Natural killer cell (primary cell): ENCODE results near the gene CMSS1. TPM values are rescaled to one million over a fixed set of nuclear protein-coding genes. Genes with fewer than 3 reads are reported as not detected.

Experiments used
- ATAC-seq, 3 donors: fragments of 150-1000 bp in 2 of 3; fragments of 200-7000 bp in 1 of 3; cut with Tn5 transposase; 1 replicate in 1 of 3; 2 replicates in 2 of 3; pipeline ENCODE4 v1.10.0; 2021; ENCODE audit warnings: mild to moderate bottlenecking in 2 of 3, moderate library complexity in 2 of 3
- DNase-seq, 2 donors: peaks; one replicate each; pipeline versions ENCODE4 v3.0.0 to v3.0.0-alpha.2; 2013 to 2021; ENCODE audit warnings: mixed read lengths in 1 of 2
- H3K27ac ChIP-seq: one replicate; pipeline ENCODE4 v1.5.1; 2013; ENCODE audit warnings: mild to moderate bottlenecking, low read length
- H3K27me3 ChIP-seq: one replicate; pipeline ENCODE4 v1.6.1; 2013; ENCODE audit warnings: low read length; ENCODE audit not compliant: control insufficient read depth, insufficient read depth
- H3K36me3 ChIP-seq: one replicate; pipeline ENCODE4 v1.6.1; 2013; ENCODE audit warnings: low read length; ENCODE audit not compliant: control insufficient read depth, insufficient read depth
- H3K4me1 ChIP-seq: one replicate; pipeline ENCODE4 v1.6.1; 2013; ENCODE audit warnings: low read length; ENCODE audit not compliant: control insufficient read depth, insufficient read depth
- H3K4me3 ChIP-seq: one replicate; pipeline ENCODE4 v1.5.1; 2013; ENCODE audit warnings: low read length
- H3K9me3 ChIP-seq: one replicate; pipeline ENCODE4 v1.6.1; 2013; ENCODE audit warnings: low read length; ENCODE audit not compliant: control insufficient read depth, insufficient read depth
- H3K27ac Mint-ChIP-seq, 2 donors: one replicate each; pipeline ENCODE4 v1.8.0; 2022; ENCODE audit warnings: mild to moderate bottlenecking in 2 of 2, mixed read lengths in 2 of 2, moderate library complexity in 1 of 2
- H3K27me3 Mint-ChIP-seq, 2 donors: one replicate each; pipeline ENCODE4 v1.8.0; 2022; ENCODE audit warnings: low read depth in 2 of 2, mixed read lengths in 2 of 2
- H3K36me3 Mint-ChIP-seq: one replicate; pipeline ENCODE4 v1.8.0; 2022; ENCODE audit warnings: mixed read lengths
- H3K4me1 Mint-ChIP-seq, 2 donors: one replicate each; pipeline ENCODE4 v1.8.0; 2022; ENCODE audit warnings: mixed read lengths in 2 of 2
- H3K4me3 Mint-ChIP-seq: one replicate; pipeline ENCODE4 v1.8.0; 2022; ENCODE audit warnings: mild to moderate bottlenecking, moderate library complexity, mixed read lengths
- H3K9me3 Mint-ChIP-seq, 2 donors: one replicate each; pipeline ENCODE4 v1.8.0; 2022; ENCODE audit warnings: mixed read lengths in 2 of 2
- WGBS: methylation state at CpG from one replicate; pipeline ENCODE4 v1.1.7; 2013; ENCODE audit warnings: missing lambda C conversion rate; ENCODE audit not compliant: insufficient coverage; 5-methylcytosine and 5-hydroxymethylcytosine counted together
- intact Hi-C: fragments of 100-400 bp; cut with micrococcal nuclease; formaldehyde crosslinking; loops from one replicate; pipeline ENCODE4 v1.14.2; 2022
- total RNA-seq, 4 donors: library from RNA; stranded (reverse); fragments of 120-200 nt in 1 of 4; gene quantifications; one replicate each; pipeline versions ENCODE4 v1.2.3 to v1.2.4, GENCODE V29; 2013 to 2022
- TF ChIP-seq, protein P1 (sequence below): fragments of 200-600 bp; IDR thresholded peaks from one replicate; pipeline ENCODE4 v1.8.0; 2022; ENCODE audit warnings: antibody characterized with exemption

The CMSS1 gene
- total RNA-seq, 3 donors from 2014 or later (not counting 1 experiment from before 2014, with no cell fraction given), result 7.8 to 12.7 (median 9.2) TPM

DNA sequence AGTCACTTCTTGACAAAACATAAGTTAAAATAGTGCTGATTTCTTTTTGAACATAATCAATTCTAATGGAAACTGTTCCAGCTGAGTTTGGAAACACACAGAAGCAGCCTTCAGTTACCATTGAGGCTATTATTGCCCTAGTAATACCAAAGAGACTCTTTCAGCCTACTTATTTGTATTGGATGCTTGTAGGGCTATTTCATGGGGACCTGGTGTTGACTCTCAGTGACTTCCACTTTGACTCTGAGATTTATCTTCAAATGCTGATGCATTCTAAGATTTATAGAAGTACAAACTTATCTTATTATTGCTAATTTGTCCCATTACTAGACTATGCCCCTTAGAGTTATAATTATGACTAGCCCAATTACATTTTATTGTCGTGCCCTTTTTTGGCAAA is 67.4 kb downstream of the CMSS1 start:
- H3K4me1 ChIP-seq, result no peaks in the 10 kb centered on the region
- no peaks in the 10 kb centered on the region for H3K27me3 Mint-ChIP-seq
- no peak overlapping the region for H3K4me3 ChIP-seq
- 100% methylated on average over 1 of the region's 1 CpG for WGBS
- ATAC-seq (no peak), DNase-seq (no peak)
- no peaks in the 10 kb centered on the region for H3K27me3 ChIP-seq
- H3K4me3 Mint-ChIP-seq, result no peak overlapping the region
- H3K27ac Mint-ChIP-seq, result no peak overlapping the region
- no peaks in the 10 kb centered on the region for H3K36me3 Mint-ChIP-seq
- peaks cover 11 to 21% of the 10 kb centered on the region in 2 donors for H3K4me1 Mint-ChIP-seq
- no peaks in the 10 kb centered on the region for H3K9me3 ChIP-seq
- TF ChIP-seq, protein P1, sequence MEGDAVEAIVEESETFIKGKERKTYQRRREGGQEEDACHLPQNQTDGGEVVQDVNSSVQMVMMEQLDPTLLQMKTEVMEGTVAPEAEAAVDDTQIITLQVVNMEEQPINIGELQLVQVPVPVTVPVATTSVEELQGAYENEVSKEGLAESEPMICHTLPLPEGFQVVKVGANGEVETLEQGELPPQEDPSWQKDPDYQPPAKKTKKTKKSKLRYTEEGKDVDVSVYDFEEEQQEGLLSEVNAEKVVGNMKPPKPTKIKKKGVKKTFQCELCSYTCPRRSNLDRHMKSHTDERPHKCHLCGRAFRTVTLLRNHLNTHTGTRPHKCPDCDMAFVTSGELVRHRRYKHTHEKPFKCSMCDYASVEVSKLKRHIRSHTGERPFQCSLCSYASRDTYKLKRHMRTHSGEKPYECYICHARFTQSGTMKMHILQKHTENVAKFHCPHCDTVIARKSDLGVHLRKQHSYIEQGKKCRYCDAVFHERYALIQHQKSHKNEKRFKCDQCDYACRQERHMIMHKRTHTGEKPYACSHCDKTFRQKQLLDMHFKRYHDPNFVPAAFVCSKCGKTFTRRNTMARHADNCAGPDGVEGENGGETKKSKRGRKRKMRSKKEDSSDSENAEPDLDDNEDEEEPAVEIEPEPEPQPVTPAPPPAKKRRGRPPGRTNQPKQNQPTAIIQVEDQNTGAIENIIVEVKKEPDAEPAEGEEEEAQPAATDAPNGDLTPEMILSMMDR, result no peak
- H3K9me3 Mint-ChIP-seq, result no peaks in the 10 kb centered on the region
- no peak overlapping the region for H3K27ac ChIP-seq
- intact Hi-C loops, result no loop called here
- no peaks in the 10 kb centered on the region for H3K36me3 ChIP-seq

DNA sequence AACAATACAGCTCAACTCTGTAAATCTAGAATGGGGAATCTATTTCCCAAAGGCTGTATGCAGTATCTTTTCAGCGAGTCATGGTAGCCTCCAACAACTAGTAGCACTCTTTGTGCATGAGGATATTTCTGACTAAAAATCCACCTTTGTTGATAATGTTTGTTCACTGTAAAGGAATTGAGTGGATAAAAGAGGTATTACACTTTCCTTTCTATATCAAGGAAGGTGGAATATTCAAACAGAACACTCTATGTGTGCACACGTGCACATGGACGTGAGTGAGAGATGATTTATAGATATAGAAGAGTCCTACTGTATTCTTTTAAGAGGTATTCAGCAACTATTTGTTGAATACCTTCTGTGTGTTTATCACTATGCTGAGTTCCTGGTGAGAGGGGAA is 68.2 kb downstream of the CMSS1 start:
- Histone ChIP-seq H3K4me1 (no peaks in the 10 kb centered on the region), H3K36me3 (no peaks in the 10 kb centered on the region), H3K9me3 (no peaks in the 10 kb centered on the region), H3K27ac (no peak overlapping the region), H3K4me3 (no peak overlapping the region), H3K27me3 (no peaks in the 10 kb centered on the region)
- H3K4me1 Mint-ChIP-seq, result peaks cover 11 to 21% of the 10 kb centered on the region in 2 donors
- no peak overlapping the region for H3K4me3 Mint-ChIP-seq
- no peaks in the 10 kb centered on the region for H3K9me3 Mint-ChIP-seq
- WGBS, result 100% methylated on average over 3 of the region's 3 CpGs
- H3K27ac Mint-ChIP-seq, result no peak overlapping the region
- intact Hi-C loops, result no loop called here
- no peak for ATAC-seq
- no peaks in the 10 kb centered on the region for H3K36me3 Mint-ChIP-seq
- TF ChIP-seq, protein P1, result no peak
- no peaks in the 10 kb centered on the region for H3K27me3 Mint-ChIP-seq
- no peak for DNase-seq

DNA sequence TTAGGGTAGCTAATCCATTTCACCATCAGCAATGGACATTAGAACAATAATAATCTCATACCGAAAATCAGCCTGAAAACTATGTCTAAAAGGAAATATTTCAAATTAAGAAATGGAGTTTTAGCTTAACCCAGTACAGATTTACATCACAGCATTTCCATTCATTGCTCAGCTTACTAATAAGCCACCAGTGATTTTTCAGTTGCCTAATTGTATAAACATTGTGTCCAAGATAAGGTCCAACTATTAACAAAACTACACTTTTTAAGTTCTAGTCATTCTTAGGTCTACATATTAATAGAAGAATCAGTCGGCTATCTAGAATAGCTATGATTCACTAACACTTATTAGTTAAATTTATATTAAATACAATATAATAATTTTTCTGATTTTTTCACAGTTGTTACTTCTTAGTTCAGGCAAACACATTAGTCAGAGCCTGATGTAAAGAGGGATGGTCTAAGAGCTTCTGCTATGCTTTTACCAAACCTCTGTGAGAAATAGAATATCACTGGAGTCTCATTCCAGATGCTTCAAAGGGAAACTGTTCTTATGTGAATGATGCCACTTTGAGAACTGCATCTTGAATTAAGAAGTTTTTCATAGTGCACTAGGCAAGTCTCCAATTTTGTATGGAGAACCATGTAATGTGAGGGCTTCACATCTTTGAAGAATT is 74.1 kb downstream of the CMSS1 start:
- Histone ChIP-seq H3K27ac (no peak overlapping the region), H3K27me3 (no peaks in the 10 kb centered on the region), H3K36me3 (no peaks in the 10 kb centered on the region), H3K4me3 (no peak overlapping the region), H3K4me1 (no peaks in the 10 kb centered on the region), H3K9me3 (no peaks in the 10 kb centered on the region)
- TF ChIP-seq, protein P1, result no peak
- Mint-ChIP-seq H3K27ac (no peak overlapping the region), H3K4me1 (no peaks in the 10 kb centered on the region), H3K27me3 (no peaks in the 10 kb centered on the region), H3K4me3 (no peak overlapping the region), H3K9me3 (no peaks in the 10 kb centered on the region), H3K36me3 (no peaks in the 10 kb centered on the region)
- no peak for DNase-seq
- no peak for ATAC-seq
- WGBS, result no CpG with 5 or more reads among the region's 2 CpGs
- intact Hi-C loops, result no loop called here

DNA sequence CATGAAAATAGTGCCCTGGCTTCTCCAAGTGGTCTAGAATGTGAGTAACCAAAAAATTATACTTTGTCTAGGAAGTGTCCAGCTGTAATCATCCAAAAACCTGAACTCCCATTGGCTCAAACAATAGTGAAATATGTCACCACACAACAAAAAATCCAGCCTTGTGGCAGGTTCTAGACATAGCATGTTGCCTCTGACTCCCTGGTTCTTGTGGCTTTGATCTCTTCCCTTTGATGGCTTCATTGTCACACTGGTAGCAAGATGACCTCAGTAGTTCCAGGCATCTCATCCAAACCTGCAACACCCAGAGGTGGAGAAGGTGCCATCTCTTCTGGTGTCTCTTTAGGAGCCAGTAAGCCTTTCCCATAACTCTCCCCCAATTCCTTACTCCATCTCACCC is 74.7 kb downstream of the CMSS1 start:
- no peaks in the 10 kb centered on the region for H3K4me1 Mint-ChIP-seq
- no peak overlapping the region for H3K4me3 ChIP-seq
- TF ChIP-seq, protein P1, result no peak

More for the DNA sequence above, 74.7 kb downstream of the CMSS1 start:
- Histone ChIP-seq H3K27me3 (no peaks in the 10 kb centered on the region), H3K4me1 (no peaks in the 10 kb centered on the region), H3K9me3 (no peaks in the 10 kb centered on the region), H3K27ac (no peak overlapping the region), H3K36me3 (no peaks in the 10 kb centered on the region)
- Mint-ChIP-seq H3K4me3 (no peak overlapping the region), H3K27me3 (no peaks in the 10 kb centered on the region), H3K36me3 (no peaks in the 10 kb centered on the region), H3K27ac (no peak overlapping the region), H3K9me3 (no peaks in the 10 kb centered on the region)
- intact Hi-C loops, result no loop called here
- DNase-seq (no peak), ATAC-seq (no peak)
